DND-41 (cell line): ENCODE data around the gene OPN1SW.

Experiments
- ATAC-seq: fragments of 200-7000 bp; cut with Tn5 transposase; 3 replicates; pipeline ENCODE4 v1.9.1; 2021; ENCODE audit warnings: low read depth; ENCODE audit not compliant: insufficient read depth
- DNase-seq: peaks from one replicate; pipeline ENCODE4 v3.0.0-alpha.2; 2020
- H2AFZ ChIP-seq: 2 replicates; pipeline ENCODE4 v1.6.0; 2012; ENCODE audit warnings: low read depth, low read length
- H3K27ac ChIP-seq: 2 replicates; pipeline ENCODE4 v1.5.1; 2012; ENCODE audit warnings: low read length, inconsistent platforms
- H3K27me3 ChIP-seq: fragments of 200-600 bp; sonication (generic); 2 replicates; pipeline ENCODE4 v1.6.0; 2012; ENCODE audit warnings: low read length, mild to moderate bottlenecking, inconsistent platforms; ENCODE audit not compliant: insufficient read depth, poor library complexity
- H3K36me3 ChIP-seq: 2 replicates; pipeline ENCODE4 v1.5.1; 2012; ENCODE audit warnings: low read length, inconsistent platforms; ENCODE audit not compliant: insufficient read depth
- H3K4me1 ChIP-seq: 2 replicates; pipeline ENCODE4 v1.5.1; 2012; ENCODE audit warnings: mild to moderate bottlenecking, low read length; ENCODE audit not compliant: insufficient read depth
- H3K4me2 ChIP-seq: 2 replicates; pipeline ENCODE4 v1.6.0; 2012; ENCODE audit warnings: mild to moderate bottlenecking, moderate library complexity, low read length, inconsistent platforms; ENCODE audit not compliant: insufficient read depth
- H3K4me3 ChIP-seq, 2 experiments: fragments of 200-600 bp in 1 of 2; shearing (Covaris generic) in 1 of 2; 2 replicates each; pipeline ENCODE4 v1.5.1; 2012 to 2016; ENCODE audit warnings: inconsistent platforms in 2 of 2, low read length in 2 of 2, mild to moderate bottlenecking in 2 of 2, low read depth in 1 of 2, moderate library complexity in 1 of 2
- H3K79me2 ChIP-seq: 2 replicates; pipeline ENCODE4 v1.6.0; 2012; ENCODE audit warnings: low read length, inconsistent platforms; ENCODE audit not compliant: insufficient read depth
- H3K9ac ChIP-seq: 2 replicates; pipeline ENCODE4 v1.6.0; 2012; ENCODE audit warnings: low read depth, mild to moderate bottlenecking, inconsistent platforms, low read length, moderate library complexity
- H3K9me3 ChIP-seq: 2 replicates; pipeline ENCODE4 v1.5.1; 2012; ENCODE audit warnings: low read length, moderate library complexity, mild to moderate bottlenecking, inconsistent platforms; ENCODE audit not compliant: insufficient read depth, severe bottlenecking
- H4K20me1 ChIP-seq: 2 replicates; pipeline ENCODE4 v1.6.0; 2012; ENCODE audit warnings: low read length; ENCODE audit not compliant: insufficient read depth
- CTCF ChIP-seq: IDR thresholded peaks from 2 replicates; pipeline ENCODE4 v1.5.1; 2012; ENCODE audit warnings: borderline replicate concordance, low read length, moderate library complexity, mild to moderate bottlenecking; ENCODE audit not compliant: poor library complexity, severe bottlenecking; ENCODE audit errors: extremely low read depth
- EZH2 ChIP-seq: IDR thresholded peaks from 3 replicates; pipeline ENCODE4 v1.6.1; 2012; ENCODE audit warnings: borderline replicate concordance, low read depth, mild to moderate bottlenecking, moderate library complexity, low read length, inconsistent platforms; ENCODE audit not compliant: severe bottlenecking

Gene OPN1SW

GRCh38 chr7:128738570-128739047 lies 37.0 kb downstream of the OPN1SW start:
- Histone ChIP-seq H3K27me3 (peaks cover 3% of the 10 kb centered on the region), H3K27ac (peak overlapping the region; percentile 89), H2AFZ (peak overlapping the region; percentile 95), H3K79me2 (peaks cover 45% of the 10 kb centered on the region), H3K9me3 (no peaks in the 10 kb centered on the region), H3K4me1 (peaks cover 39% of the 10 kb centered on the region), H3K36me3 (peaks cover 11% of the 10 kb centered on the region), H3K4me2 (peak overlapping the region; percentile 89), H3K9ac (peak overlapping the region; percentile 84), H3K4me3 (peak overlapping the region; percentile 31 to 98; a peak in 3 of 4 replicates), H4K20me1 (peaks cover 33% of the 10 kb centered on the region; the same call in 1 of the 2 replicates)
- DNase-seq (no peak), ATAC-seq (peak; percentile 11)
- TF ChIP-seq EZH2 (no peak), CTCF (no peak)

- Histone ChIP-seq H2AFZ (peak overlapping the region; percentile 95), H3K9me3 (no peaks in the 10 kb centered on the region), H3K4me3 (no peak overlapping the region), H3K9ac (no peak overlapping the region), H3K79me2 (peaks cover 38% of the 10 kb centered on the region), H3K36me3 (peaks cover 11% of the 10 kb centered on the region), H3K27ac (no peak overlapping the region), H4K20me1 (peaks cover 30% of the 10 kb centered on the region; the same call in 1 of the 2 replicates), H3K4me2 (peak overlapping the region; percentile 89), H3K27me3 (peaks cover 5% of the 10 kb centered on the region), H3K4me1 (peaks cover 39% of the 10 kb centered on the region)
- no peak for ATAC-seq
- DNase-seq = no peak
- no peak for TF ChIP-seq EZH2
- TF ChIP-seq CTCF = no peak
Observed at GRCh38 chr7:128737867-128738385, 37.7 kb downstream of the OPN1SW start.

- H2AFZ ChIP-seq = 0 out of 2 replicates have a peak overlapping the region, but pooled peaks have one; percentile 95
- H3K9ac ChIP-seq = no peak overlapping the region
- peaks cover 28% of the 10 kb centered on the region; the same call in 1 of the 2 replicates for H4K20me1 ChIP-seq
- ATAC-seq (no peak), DNase-seq (no peak)
- TF ChIP-seq EZH2 (no peak), CTCF (no peak)
- no peak overlapping the region for H3K27ac ChIP-seq
- no peak overlapping the region for H3K4me2 ChIP-seq
- H3K4me3 ChIP-seq = no peak overlapping the region
- H3K4me1 ChIP-seq = peaks cover 36% of the 10 kb centered on the region
- peaks cover 11% of the 10 kb centered on the region for H3K36me3 ChIP-seq
- H3K27me3 ChIP-seq = peaks cover 8% of the 10 kb centered on the region
- H3K79me2 ChIP-seq = peaks cover 33% of the 10 kb centered on the region
- H3K9me3 ChIP-seq = no peaks in the 10 kb centered on the region
Observed at GRCh38 chr7:128737441-128737840, 38.2 kb downstream of the OPN1SW start.
